Glutamatergic neuron (in vitro differentiated cells): ENCODE measurements around the gene MLLT3. TPM values are rescaled to one million over a fixed set of nuclear protein-coding genes. Genes with fewer than 3 reads are reported as not detected.

Source experiments
- DNase-seq: peaks from one replicate; pipeline ENCODE4 v3.0.0; 2022
- H3K27ac Mint-ChIP-seq: one replicate; pipeline ENCODE4 v1.8.0; 2020; ENCODE audit warnings: mild to moderate bottlenecking, mixed read lengths, inconsistent platforms; ENCODE audit not compliant: unreplicated experiment
- H3K27me3 Mint-ChIP-seq: one replicate; pipeline ENCODE4 v1.8.0; 2020; ENCODE audit warnings: mild to moderate bottlenecking, moderate library complexity, mixed read lengths, inconsistent platforms; ENCODE audit not compliant: unreplicated experiment
- H3K36me3 Mint-ChIP-seq: one replicate; pipeline ENCODE4 v1.8.0; 2020; ENCODE audit warnings: mild to moderate bottlenecking, mixed read lengths, inconsistent platforms; ENCODE audit not compliant: unreplicated experiment
- H3K4me1 Mint-ChIP-seq: one replicate; pipeline ENCODE4 v1.8.0; 2020; ENCODE audit warnings: mild to moderate bottlenecking, low read depth, mixed read lengths, inconsistent platforms; ENCODE audit not compliant: unreplicated experiment
- H3K4me3 Mint-ChIP-seq: one replicate; pipeline ENCODE4 v1.8.0; 2020; ENCODE audit warnings: mild to moderate bottlenecking, mixed read lengths, inconsistent platforms; ENCODE audit not compliant: unreplicated experiment
- H3K9me3 Mint-ChIP-seq: one replicate; pipeline ENCODE4 v1.8.0; 2020; ENCODE audit warnings: mild to moderate bottlenecking, moderate library complexity, mixed read lengths, inconsistent platforms; ENCODE audit not compliant: unreplicated experiment
- CTCF ChIP-seq: fragments of 200-600 bp; sonication (generic); IDR thresholded peaks from one replicate; pipeline ENCODE4 v1.5.0; 2021; ENCODE audit not compliant: partially characterized antibody, unreplicated experiment
- total RNA-seq: library from RNA; stranded (reverse); fragmentation: NEBNext Ultra II Directional; extraction: Animal tissue kit (Norgen Biotek cat#: 25700); gene quantifications from one replicate; pipeline ENCODE4 v1.2.1, GENCODE V29; 2021; ENCODE audit not compliant: unreplicated experiment

Gene MLLT3
- total RNA-seq, 1 donor from 2014 or later: 11.7 TPM

- no peak for DNase-seq
- Mint-ChIP-seq H3K27me3 (peaks cover 9% of the 10 kb centered on the region), H3K4me1 (peaks cover 2% of the 10 kb centered on the region), H3K36me3 (no peaks in the 10 kb centered on the region), H3K9me3 (peaks cover 2% of the 10 kb centered on the region), H3K4me3 (no peak overlapping the region), H3K27ac (no peak overlapping the region)
- TF ChIP-seq CTCF: no peak
Observed at GRCh38 chr9:20616808-20617207, 5.5 kb downstream of the MLLT3 start.

- Mint-ChIP-seq H3K27me3 (peaks cover 3% of the 10 kb centered on the region), H3K36me3 (no peaks in the 10 kb centered on the region), H3K9me3 (no peaks in the 10 kb centered on the region), H3K27ac (no peak overlapping the region), H3K4me3 (no peak overlapping the region), H3K4me1 (no peaks in the 10 kb centered on the region)
- no peak for TF ChIP-seq CTCF
- no peak for DNase-seq
Observed at GRCh38 chr9:20614602-20615216, 7.6 kb downstream of the MLLT3 start.

- no peak overlapping the region for H3K4me3 Mint-ChIP-seq
- no peak for DNase-seq
- no peak overlapping the region for H3K27ac Mint-ChIP-seq
- no peaks in the 10 kb centered on the region for H3K4me1 Mint-ChIP-seq
- peaks cover 2% of the 10 kb centered on the region for H3K27me3 Mint-ChIP-seq
- peak; percentile 70 for TF ChIP-seq CTCF
- H3K9me3 Mint-ChIP-seq: no peaks in the 10 kb centered on the region
- no peaks in the 10 kb centered on the region for H3K36me3 Mint-ChIP-seq
Observed at GRCh38 chr9:20611691-20612287, 10.5 kb downstream of the MLLT3 start.

- H3K27me3 Mint-ChIP-seq: peaks cover 2% of the 10 kb centered on the region
- H3K4me3 Mint-ChIP-seq: no peak overlapping the region
- DNase-seq: no peak
- H3K36me3 Mint-ChIP-seq: no peaks in the 10 kb centered on the region
- no peak overlapping the region for H3K27ac Mint-ChIP-seq
- no peaks in the 10 kb centered on the region for H3K9me3 Mint-ChIP-seq
- H3K4me1 Mint-ChIP-seq: peaks cover 2% of the 10 kb centered on the region
- no peak for TF ChIP-seq CTCF
Observed at GRCh38 chr9:20610591-20610990, 11.7 kb downstream of the MLLT3 start.

- H3K36me3 Mint-ChIP-seq: no peaks in the 10 kb centered on the region
- H3K9me3 Mint-ChIP-seq: no peaks in the 10 kb centered on the region
- no peak for DNase-seq
- TF ChIP-seq CTCF: no peak
- H3K27ac Mint-ChIP-seq: no peak overlapping the region
- peaks cover 2% of the 10 kb centered on the region for H3K27me3 Mint-ChIP-seq
- H3K4me3 Mint-ChIP-seq: no peak overlapping the region
- H3K4me1 Mint-ChIP-seq: peaks cover 2% of the 10 kb centered on the region
Observed at GRCh38 chr9:20608582-20608981, 13.7 kb downstream of the MLLT3 start.
